OCI-LY1 (cell line): ENCODE data around the gene DNM2.

Source experiments
- EZH2 ChIP-seq: fragments of 200-600 bp; sonication (generic), shearing (Covaris generic); IDR thresholded peaks from 2 replicates; pipeline ENCODE4 v1.8.0; 2017; ENCODE audit warnings: borderline replicate concordance, mixed run types, mild to moderate bottlenecking, antibody characterized with exemption, low read length, moderate library complexity, mixed read lengths
- TF ChIP-seq, protein P1 (sequence below): fragments of 200-600 bp; sonication (generic), shearing (Covaris generic); IDR thresholded peaks from 2 replicates; pipeline ENCODE4 v1.5.1; 2017; ENCODE audit warnings: mild to moderate bottlenecking, antibody characterized with exemption, low read length, moderate library complexity, mixed read lengths

GRCh38 chr19:10784257-10784656, 66.4 kb downstream of the DNM2 start:
- TF ChIP-seq, protein P1, sequence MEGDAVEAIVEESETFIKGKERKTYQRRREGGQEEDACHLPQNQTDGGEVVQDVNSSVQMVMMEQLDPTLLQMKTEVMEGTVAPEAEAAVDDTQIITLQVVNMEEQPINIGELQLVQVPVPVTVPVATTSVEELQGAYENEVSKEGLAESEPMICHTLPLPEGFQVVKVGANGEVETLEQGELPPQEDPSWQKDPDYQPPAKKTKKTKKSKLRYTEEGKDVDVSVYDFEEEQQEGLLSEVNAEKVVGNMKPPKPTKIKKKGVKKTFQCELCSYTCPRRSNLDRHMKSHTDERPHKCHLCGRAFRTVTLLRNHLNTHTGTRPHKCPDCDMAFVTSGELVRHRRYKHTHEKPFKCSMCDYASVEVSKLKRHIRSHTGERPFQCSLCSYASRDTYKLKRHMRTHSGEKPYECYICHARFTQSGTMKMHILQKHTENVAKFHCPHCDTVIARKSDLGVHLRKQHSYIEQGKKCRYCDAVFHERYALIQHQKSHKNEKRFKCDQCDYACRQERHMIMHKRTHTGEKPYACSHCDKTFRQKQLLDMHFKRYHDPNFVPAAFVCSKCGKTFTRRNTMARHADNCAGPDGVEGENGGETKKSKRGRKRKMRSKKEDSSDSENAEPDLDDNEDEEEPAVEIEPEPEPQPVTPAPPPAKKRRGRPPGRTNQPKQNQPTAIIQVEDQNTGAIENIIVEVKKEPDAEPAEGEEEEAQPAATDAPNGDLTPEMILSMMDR = no peak
- no peak for TF ChIP-seq EZH2
